Measurements from ENCODE around the gene ZNF570. TPM values are rescaled to one million over a fixed set of nuclear protein-coding genes. Genes with fewer than 3 reads are reported as not detected.

ZNF570 gene
- total RNA-seq, 1 donor from 2014 or later = 30.9 TPM

- Histone ChIP-seq H3F3A (ENCODE audit: low read depth) (peaks cover 4% of the 10 kb centered on the region), H3K36me3 (peaks cover 9% of the 10 kb centered on the region), H3K4me2 (no peak overlapping the region), H4K20me1 (ENCODE audit: low read depth) (no peaks in the 10 kb centered on the region), H3K9ac (no peak overlapping the region), H3K27me3 (no peaks in the 10 kb centered on the region), H3K27ac (no peak overlapping the region), H3K9me3 (ENCODE audit: low read depth) (no peaks in the 10 kb centered on the region), H3K79me2 (ENCODE audit: low read depth) (peaks cover 14% of the 10 kb centered on the region), H3K4me1 (peaks cover 8% of the 10 kb centered on the region), H2AFZ (replicated peaks) (no peak overlapping the region), H3K4me3 (no peak overlapping the region)
- TF ChIP-seq EZH2phosphoT487 (IDR thresholded peaks at IDR 0.05) = no peak
- no peak for TF ChIP-seq CTCF (IDR thresholded peaks at IDR 0.05)
- no peak for TF ChIP-seq EZH2 (IDR thresholded peaks at IDR 0.05)
- Mint-ChIP-seq H3K4me3 (no peak overlapping the region), H3K4me1 (no peaks in the 10 kb centered on the region), H3K36me3 (peaks cover 50% of the 10 kb centered on the region), H3K27ac (no peak overlapping the region), H3K9me3 (peaks cover 38% of the 10 kb centered on the region), H3K27me3 (ENCODE audit: insufficient read depth, low read depth) (peaks cover 2% of the 10 kb centered on the region)
- DNase-seq (ENCODE audit: low spot score) = no peak
These were observed 42.0 kb downstream of the ZNF570 start for GRCh38 chr19:37511186-37511585.

- Mint-ChIP-seq H3K9me3 (peaks cover 41% of the 10 kb centered on the region), H3K36me3 (peaks cover 54% of the 10 kb centered on the region), H3K27me3 (ENCODE audit: insufficient read depth, low read depth) (peaks cover 2% of the 10 kb centered on the region), H3K27ac (no peak overlapping the region), H3K4me3 (no peak overlapping the region), H3K4me1 (no peaks in the 10 kb centered on the region)
- H3K9ac ChIP-seq = no peak overlapping the region
- no peak overlapping the region for H2AFZ ChIP-seq (replicated peaks)
- H3K27ac ChIP-seq = no peak overlapping the region
- H3K4me3 ChIP-seq = no peak overlapping the region
- no peaks in the 10 kb centered on the region for H3K27me3 ChIP-seq
- H3F3A ChIP-seq (ENCODE audit: low read depth) = no peaks in the 10 kb centered on the region
- no peak for DNase-seq (ENCODE audit: low spot score)
- H3K36me3 ChIP-seq = peaks cover 9% of the 10 kb centered on the region
- H3K4me2 ChIP-seq = no peak overlapping the region
- H3K4me1 ChIP-seq = peaks cover 8% of the 10 kb centered on the region
- no peaks in the 10 kb centered on the region for H3K9me3 ChIP-seq (ENCODE audit: low read depth)
- H4K20me1 ChIP-seq (ENCODE audit: low read depth) = no peaks in the 10 kb centered on the region
- peaks cover 14% of the 10 kb centered on the region for H3K79me2 ChIP-seq (ENCODE audit: low read depth)
- TF ChIP-seq EZH2 (IDR thresholded peaks at IDR 0.05) (no peak), CTCF (IDR thresholded peaks at IDR 0.05) (no peak), EZH2phosphoT487 (IDR thresholded peaks at IDR 0.05) (no peak)
These were observed 42.7 kb downstream of the ZNF570 start for GRCh38 chr19:37511821-37512220.

GRCh38 chr19:37513397-37513796 lies 44.2 kb downstream of the ZNF570 start:
- Histone ChIP-seq H3K36me3 (peaks cover 9% of the 10 kb centered on the region), H3K4me3 (no peak overlapping the region), H4K20me1 (ENCODE audit: low read depth) (no peaks in the 10 kb centered on the region), H3K4me1 (no peaks in the 10 kb centered on the region), H3K27ac (no peak overlapping the region), H3F3A (ENCODE audit: low read depth) (no peaks in the 10 kb centered on the region), H3K9me3 (ENCODE audit: low read depth) (no peaks in the 10 kb centered on the region), H3K27me3 (no peaks in the 10 kb centered on the region), H3K9ac (no peak overlapping the region), H3K4me2 (no peak overlapping the region), H2AFZ (replicated peaks) (no peak overlapping the region), H3K79me2 (ENCODE audit: low read depth) (peaks cover 1% of the 10 kb centered on the region)
- H3K27ac Mint-ChIP-seq = no peak overlapping the region
- peaks cover 47% of the 10 kb centered on the region for H3K9me3 Mint-ChIP-seq
- H3K4me3 Mint-ChIP-seq = no peak overlapping the region
- TF ChIP-seq EZH2 (IDR thresholded peaks at IDR 0.05) (no peak), CTCF (IDR thresholded peaks at IDR 0.05) (no peak), EZH2phosphoT487 (IDR thresholded peaks at IDR 0.05) (no peak)
- H3K27me3 Mint-ChIP-seq (ENCODE audit: insufficient read depth, low read depth) = peaks cover 2% of the 10 kb centered on the region
- DNase-seq (ENCODE audit: low spot score) = no peak
- H3K36me3 Mint-ChIP-seq = peaks cover 61% of the 10 kb centered on the region
- H3K4me1 Mint-ChIP-seq = no peaks in the 10 kb centered on the region

All from neural progenitor cell (in vitro differentiated cells).